ENCODE measurements around the gene KREMEN1.

The KREMEN1 gene

DNA sequence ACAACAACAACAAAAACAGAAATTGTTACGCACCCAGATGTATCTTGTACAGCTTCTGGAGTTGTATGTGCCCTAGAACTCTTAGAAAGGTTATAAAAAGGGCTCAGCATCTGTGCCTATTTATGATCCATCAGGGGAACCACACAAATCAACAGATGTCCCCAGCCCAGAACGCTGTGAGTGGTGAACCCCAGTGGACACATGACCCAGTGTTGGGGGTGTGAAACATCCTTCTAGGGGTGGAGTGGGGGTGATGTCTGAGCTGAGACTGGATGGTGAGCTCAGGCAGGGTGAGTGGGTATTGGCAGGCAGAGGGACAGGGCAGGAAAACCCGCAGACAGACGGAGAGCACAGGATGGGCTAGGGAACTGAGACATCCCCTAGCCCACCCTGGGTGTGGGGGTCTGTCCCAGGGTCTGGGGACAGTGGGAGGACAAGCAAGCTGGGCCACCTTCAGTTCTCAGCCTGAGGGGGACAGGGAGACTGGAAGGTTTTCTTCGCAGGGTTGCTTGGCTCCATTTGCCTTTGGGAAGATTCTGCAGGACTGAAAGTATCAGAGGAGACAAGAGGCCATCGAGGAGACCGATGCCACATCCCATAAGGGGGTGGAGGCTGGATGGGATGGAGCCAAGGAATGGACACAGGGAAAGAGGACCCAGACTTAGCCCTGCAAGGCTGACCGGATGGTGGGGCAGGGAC, 127.0 kb downstream of the KREMEN1 start:
- no peak for TF ChIP-seq CTCF (IDR thresholded peaks at IDR 0.05)

DNA sequence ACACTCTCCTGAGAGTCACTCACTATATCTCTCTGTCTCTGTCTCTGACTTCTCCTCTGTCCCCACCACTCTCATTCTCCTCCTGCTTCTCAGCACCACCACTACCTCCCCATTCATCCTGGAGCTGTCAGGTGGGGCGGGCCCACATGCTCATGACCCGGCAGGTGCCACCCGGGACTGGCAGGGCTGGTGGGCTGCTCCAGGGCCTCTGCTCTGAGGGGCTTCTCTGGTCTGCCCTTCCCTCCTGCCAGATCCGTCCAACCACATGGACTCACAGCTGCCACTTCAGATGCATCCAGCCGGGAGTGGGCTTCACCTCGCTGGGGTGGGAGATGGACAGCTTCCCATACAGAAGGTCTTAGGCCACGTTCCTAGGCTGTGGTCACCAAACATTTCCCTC, 128.1 kb downstream of the KREMEN1 start:
- TF ChIP-seq CTCF (IDR thresholded peaks at IDR 0.05): no peak

GRCh38 chr22:29201782-29202181, 128.9 kb downstream of the KREMEN1 start:
- TF ChIP-seq CTCF (IDR thresholded peaks at IDR 0.05): no peak

DNA sequence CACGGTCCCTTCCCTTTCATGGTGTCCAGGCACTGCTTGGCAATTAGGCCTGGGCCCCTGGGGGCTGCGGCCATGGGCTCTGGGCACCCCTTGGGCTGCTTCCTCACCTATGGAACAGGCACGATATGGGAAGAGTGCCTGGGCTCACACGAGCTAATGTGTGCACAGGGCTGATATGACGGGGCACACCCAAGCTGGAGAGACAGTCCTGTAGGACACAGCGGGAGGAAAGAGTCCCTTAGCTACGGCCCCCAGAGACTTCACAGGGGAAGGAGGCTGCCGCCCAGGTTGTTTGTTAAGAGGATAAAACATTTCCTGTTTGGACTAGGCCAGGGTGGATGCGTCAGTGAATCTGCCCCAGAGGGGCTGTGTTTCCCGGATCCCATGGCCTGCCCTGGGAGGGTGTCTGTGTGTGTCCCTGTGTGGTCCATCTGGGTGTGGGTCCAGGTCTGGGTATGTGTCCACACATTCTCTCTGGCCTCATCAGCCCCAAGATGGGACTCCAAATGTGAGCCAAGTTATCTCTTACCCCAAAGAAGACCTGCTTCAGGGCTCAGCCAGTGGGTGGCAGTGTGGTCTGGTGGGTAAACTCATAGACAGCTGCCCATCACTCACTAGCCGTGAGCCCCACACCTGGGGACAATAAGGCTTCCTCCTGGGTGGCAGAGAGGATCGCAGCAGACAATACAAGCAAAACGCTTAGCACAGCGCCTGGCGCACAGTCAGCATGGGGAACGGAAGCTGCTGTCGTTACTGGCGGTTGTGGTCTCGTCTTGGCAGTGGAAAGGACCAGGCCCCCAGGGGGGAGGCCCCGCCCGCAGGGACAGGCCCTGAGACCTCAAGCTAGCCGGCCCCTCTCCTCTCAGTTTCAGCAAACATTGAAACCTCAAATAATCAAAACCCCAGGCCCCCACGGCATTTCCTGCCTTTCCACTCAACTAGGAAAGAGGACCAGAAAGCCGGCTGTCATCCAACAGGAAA, 129.7 kb downstream of the KREMEN1 start:
- TF ChIP-seq CTCF (IDR thresholded peaks at IDR 0.05): no peak; the same call in 1 of the 2 replicates

- TF ChIP-seq CTCF (IDR thresholded peaks at IDR 0.05): no peak
Observed at GRCh38 chr22:29203488-29204454, 130.9 kb downstream of the KREMEN1 start.

GRCh38 chr22:29204455-29205183, 131.8 kb downstream of the KREMEN1 start:
- no peak for TF ChIP-seq CTCF (IDR thresholded peaks at IDR 0.05)

Data from LNCAP (cell line).